HL-60 (cell line): ENCODE data around the gene ARHGAP45.

ENCODE experiments used
- DNase-seq, 2 experiments: peaks; one replicate each; pipeline ENCODE4 v3.0.0-alpha.2; 2010 to 2020; ENCODE audit warnings: low read depth in 1 of 2, low spot score in 1 of 2
- H3K27ac ChIP-seq: fragments of 250-450 bp; sonication (Bioruptor Pico); replicated peaks from 2 replicates; pipeline ENCODE4 v1.5.1; 2020; ENCODE audit warnings: mild to moderate bottlenecking, moderate library complexity
- H3K27me3 ChIP-seq: fragments of 250-450 bp; sonication (Bioruptor Pico); 2 replicates; pipeline ENCODE4 v1.5.1; 2021; ENCODE audit warnings: mild to moderate bottlenecking, moderate library complexity; ENCODE audit not compliant: insufficient read depth, poor library complexity, severe bottlenecking
- H3K4me3 ChIP-seq: replicated peaks from 2 replicates; pipeline ENCODE4 v1.5.1; 2011; ENCODE audit warnings: mild to moderate bottlenecking, control low read depth, low read length; ENCODE audit not compliant: insufficient read depth
- CTCF ChIP-seq: IDR thresholded peaks from one replicate; pipeline ENCODE4 v1.5.1; 2011; ENCODE audit warnings: low read length, control low read depth, inconsistent platforms; ENCODE audit not compliant: insufficient read depth
- GABPA ChIP-seq: IDR thresholded peaks from 2 replicates; pipeline ENCODE4 v1.6.1; 2012; ENCODE audit warnings: low read depth
- POLR2AphosphoS5 ChIP-seq: IDR thresholded peaks from 2 replicates; pipeline ENCODE4 v1.6.1; 2012; ENCODE audit warnings: low read depth
- REST ChIP-seq: IDR thresholded peaks from 2 replicates; pipeline ENCODE4 v1.6.1; 2012; ENCODE audit warnings: low read depth; ENCODE audit not compliant: insufficient replicate concordance
- SPI1 ChIP-seq: IDR thresholded peaks from 2 replicates; pipeline ENCODE4 v1.6.1; 2012; ENCODE audit warnings: low read depth, mild to moderate bottlenecking, borderline replicate concordance

Gene ARHGAP45

DNA sequence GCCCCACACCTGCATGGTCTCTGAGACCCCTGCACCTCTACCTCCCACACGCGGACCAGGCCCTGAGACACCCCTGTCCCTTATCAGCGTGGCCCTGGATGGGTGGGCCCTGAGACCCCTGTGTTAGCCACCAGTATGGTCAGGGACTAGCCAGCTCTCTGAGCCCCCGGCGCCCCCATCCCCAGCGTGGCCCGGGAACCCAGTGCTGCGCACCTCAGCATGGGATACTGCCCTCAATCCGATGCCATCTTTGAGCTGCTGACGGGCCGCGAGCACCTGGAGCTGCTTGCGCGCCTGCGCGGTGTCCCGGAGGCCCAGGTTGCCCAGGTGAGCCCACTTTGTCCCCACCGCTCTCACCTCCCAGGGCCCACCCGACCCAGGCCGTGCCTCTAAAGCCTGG is 5.0 kb upstream of the ARHGAP45 start:
- no peak for DNase-seq
- Histone ChIP-seq H3K27ac (no peak overlapping the region), H3K27me3 (no peaks in the 10 kb centered on the region), H3K4me3 (no peak overlapping the region)
- TF ChIP-seq CTCF: no peak

- H3K27ac ChIP-seq: no peak overlapping the region
- TF ChIP-seq REST (no peak), POLR2AphosphoS5 (no peak), CTCF (no peak), SPI1 (no peak), GABPA (no peak)
- DNase-seq: no peak
- no peaks in the 10 kb centered on the region for H3K27me3 ChIP-seq
- no peak overlapping the region for H3K4me3 ChIP-seq
These were observed 4.5 kb upstream of the ARHGAP45 start for GRCh38 chr19:1062387-1063029.

GRCh38 chr19:1063030-1063908 is 3.7 kb upstream of the ARHGAP45 start:
- Histone ChIP-seq H3K4me3 (no peak overlapping the region), H3K27me3 (no peaks in the 10 kb centered on the region), H3K27ac (no peak overlapping the region)
- DNase-seq: no peak
- no peak for TF ChIP-seq GABPA
- TF ChIP-seq SPI1: no peak
- TF ChIP-seq CTCF: no peak
- no peak for TF ChIP-seq REST
- TF ChIP-seq POLR2AphosphoS5: no peak
